RWPE2 (cell line): ENCODE results near the gene ANKRD28.

Source experiments
- ATAC-seq: fragments of 200-7000 bp; cut with Tn5 transposase; 3 replicates; pipeline ENCODE4 v1.9.1; 2021; ENCODE audit warnings: low read depth
- DNase-seq: peaks from one replicate; pipeline ENCODE4 v3.0.0-alpha.2; 2020; ENCODE audit warnings: low spot score
- H3K27ac ChIP-seq: fragments of 450-650 bp; 2 replicates; pipeline ENCODE4 v1.5.1; 2017; ENCODE audit warnings: mild to moderate bottlenecking; ENCODE audit not compliant: poor library complexity, severe bottlenecking
- H3K27me3 ChIP-seq: fragments of 250-450 bp; sonication (Bioruptor Pico); 2 replicates; pipeline ENCODE4 v1.5.1; 2021; ENCODE audit warnings: mild to moderate bottlenecking, moderate library complexity; ENCODE audit not compliant: insufficient read depth, poor library complexity, severe bottlenecking
- H3K36me3 ChIP-seq: fragments of 250-450 bp; sonication (Bioruptor Pico); 2 replicates; pipeline ENCODE4 v1.5.1; 2020; ENCODE audit warnings: low read depth, mild to moderate bottlenecking, moderate library complexity
- H3K4me1 ChIP-seq: fragments of 250-450 bp; sonication (Bioruptor Pico); 2 replicates; pipeline ENCODE4 v1.5.1; 2021; ENCODE audit warnings: mild to moderate bottlenecking, moderate library complexity; ENCODE audit not compliant: insufficient read depth, poor library complexity, severe bottlenecking
- H3K4me3 ChIP-seq: fragments of 250-450 bp; sonication (Bioruptor Pico); 2 replicates; pipeline ENCODE4 v1.5.1; 2021; ENCODE audit warnings: mild to moderate bottlenecking, moderate library complexity; ENCODE audit not compliant: severe bottlenecking
- H3K9me3 ChIP-seq: fragments of 250-450 bp; sonication (Bioruptor Pico); 2 replicates; pipeline ENCODE4 v1.5.1; 2021; ENCODE audit warnings: mild to moderate bottlenecking, moderate library complexity; ENCODE audit not compliant: severe bottlenecking
- CTCF ChIP-seq: fragments of 450-650 bp; IDR thresholded peaks from one replicate; pipeline ENCODE4 v1.5.1; 2017; ENCODE audit warnings: mild to moderate bottlenecking, moderate library complexity; ENCODE audit not compliant: poor library complexity, severe bottlenecking

ANKRD28 gene

GRCh38 chr3:15637131-15637951, 160.4 kb downstream of the ANKRD28 start:
- Histone ChIP-seq H3K36me3 (no peaks in the 10 kb centered on the region), H3K4me3 (no peak overlapping the region), H3K4me1 (peaks cover 28% of the 10 kb centered on the region), H3K27me3 (no peaks in the 10 kb centered on the region), H3K27ac (peak overlapping the region; percentile 95), H3K9me3 (no peaks in the 10 kb centered on the region)
- ATAC-seq (no peak), DNase-seq (no peak)
- TF ChIP-seq CTCF: no peak

GRCh38 chr3:15636028-15636709, 161.6 kb downstream of the ANKRD28 start:
- H3K4me1 ChIP-seq: peaks cover 37% of the 10 kb centered on the region
- no peaks in the 10 kb centered on the region for H3K27me3 ChIP-seq
- peak; percentile 91 for ATAC-seq
- no peak overlapping the region for H3K4me3 ChIP-seq
- H3K9me3 ChIP-seq: no peaks in the 10 kb centered on the region
- no peak for TF ChIP-seq CTCF
- H3K27ac ChIP-seq: peak overlapping the region; percentile 95
- H3K36me3 ChIP-seq: no peaks in the 10 kb centered on the region
- no peak for DNase-seq

GRCh38 chr3:15635121-15635661, 162.6 kb downstream of the ANKRD28 start:
- Histone ChIP-seq H3K36me3 (no peaks in the 10 kb centered on the region), H3K27ac (peak overlapping the region; percentile 95), H3K4me1 (peaks cover 47% of the 10 kb centered on the region), H3K9me3 (no peaks in the 10 kb centered on the region), H3K4me3 (no peak overlapping the region), H3K27me3 (no peaks in the 10 kb centered on the region)
- ATAC-seq (no peak), DNase-seq (no peak)
- TF ChIP-seq CTCF: no peak

GRCh38 chr3:15634671-15635070, 163.1 kb downstream of the ANKRD28 start:
- DNase-seq (no peak), ATAC-seq (no peak)
- Histone ChIP-seq H3K4me3 (no peak overlapping the region), H3K36me3 (no peaks in the 10 kb centered on the region), H3K27ac (peak overlapping the region; percentile 95), H3K27me3 (no peaks in the 10 kb centered on the region), H3K4me1 (peaks cover 50% of the 10 kb centered on the region), H3K9me3 (no peaks in the 10 kb centered on the region)
- no peak for TF ChIP-seq CTCF
